SK-N-SH (cell line): Measurements from ENCODE around the gene CHSY1. TPM values are rescaled to one million over a fixed set of nuclear protein-coding genes. Genes with fewer than 3 reads are reported as not detected.
A peak's percentile ranks its signal among the peaks of the same experiment; 100 is the strongest.

ENCODE experiments used
- CTCF ChIA-PET: fragments of 300-600, 350-600 bp; formaldehyde crosslinking; extraction: SDS; loops from one replicate; lab custom pipeline; 2021; lab: Yijun Ruan, JAX
- POLR2A ChIA-PET: fragments of 350-600 bp; sonication (Branson Sonifier 250); formaldehyde crosslinking; extraction: SDS; loops from one replicate; lab custom pipeline; 2020; ENCODE audit warnings: antibody characterized with exemption, inconsistent platforms; lab: Yijun Ruan, JAX
- DNase-seq: peaks from one replicate; pipeline ENCODE4 v3.0.0; 2012
- H2AFZ ChIP-seq: fragments of 200-600 bp; sonication (generic); 2 replicates; pipeline ENCODE4 v1.8.1; 2016; ENCODE audit warnings: antibody characterized with exemption, mild to moderate bottlenecking, low read depth
- H3F3A ChIP-seq: fragments of 200-600 bp; sonication (generic); replicated peaks from 2 replicates; pipeline ENCODE3; 2016; ENCODE audit warnings: antibody characterized with exemption, mild to moderate bottlenecking; ENCODE audit not compliant: insufficient read depth
- H3K27ac ChIP-seq, 2 experiments: fragments of 200-500 bp in 1 of 2; fragments of 200-600 bp in 1 of 2; sonication (Bioruptor generic) in 1 of 2; sonication (generic), shearing (Covaris generic) in 1 of 2; 2 replicates each; pipeline versions ENCODE4 v1.5.1 to v1.6.1; 2014 to 2016; ENCODE audit warnings: low read depth in 2 of 2, inconsistent platforms in 1 of 2, low read length in 1 of 2, mild to moderate bottlenecking in 1 of 2, mixed read lengths in 1 of 2
- H3K27me3 ChIP-seq: fragments of 200-600 bp; sonication (generic), shearing (Covaris generic); 2 replicates; pipeline ENCODE4 v1.6.1; 2016; ENCODE audit warnings: mixed run types; ENCODE audit not compliant: insufficient read depth
- H3K36me3 ChIP-seq, 2 experiments: fragments of 200-500 bp in 1 of 2; fragments of 200-600 bp in 1 of 2; sonication (Bioruptor generic) in 1 of 2; sonication (generic) in 1 of 2; replicated peaks in 1 of 2; 2 replicates each; pipeline versions ENCODE3 to v1.5.1; 2014 to 2016; ENCODE audit warnings: low read length in 1 of 2, mild to moderate bottlenecking in 1 of 2; ENCODE audit not compliant: insufficient read depth in 2 of 2, control insufficient read depth in 1 of 2
- H3K4me1 ChIP-seq, 2 experiments: fragments of 200-500 bp in 1 of 2; fragments of 200-600 bp in 1 of 2; sonication (Bioruptor generic) in 1 of 2; sonication (generic), shearing (Covaris generic) in 1 of 2; 2 replicates each; pipeline versions ENCODE4 v1.5.1 to v1.6.1; 2014 to 2016; ENCODE audit warnings: low read depth in 1 of 2, low read length in 1 of 2, mixed run types in 1 of 2; ENCODE audit not compliant: insufficient read depth in 2 of 2, control insufficient read depth in 1 of 2
- H3K4me2 ChIP-seq: fragments of 200-600 bp; sonication (generic), shearing (Covaris generic); 2 replicates; pipeline ENCODE4 v1.6.1; 2017; ENCODE audit warnings: mixed run types
- H3K4me3 ChIP-seq, 2 experiments: fragments of 200-500 bp in 1 of 2; fragments of 200-600 bp in 1 of 2; sonication (Bioruptor generic) in 1 of 2; sonication (generic), shearing (Covaris generic) in 1 of 2; 2 replicates each; pipeline versions ENCODE4 v1.5.1 to v1.8.1; 2014 to 2016; ENCODE audit warnings: low read depth in 2 of 2, inconsistent platforms in 1 of 2, low read length in 1 of 2, mild to moderate bottlenecking in 1 of 2, mixed read lengths in 1 of 2, moderate library complexity in 1 of 2
- H3K79me2 ChIP-seq: fragments of 200-600 bp; sonication (generic); 2 replicates; pipeline ENCODE4 v1.8.1; 2017; ENCODE audit warnings: mild to moderate bottlenecking; ENCODE audit not compliant: insufficient read depth
- H3K9ac ChIP-seq: fragments of 200-600 bp; sonication (generic); 2 replicates; pipeline ENCODE4 v1.6.1; 2017; ENCODE audit warnings: mixed run types
- H3K9me2 ChIP-seq: fragments of 200-600 bp; sonication (generic); 2 replicates; pipeline ENCODE4 v1.6.1; 2017; ENCODE audit warnings: mixed run types
- H3K9me3 ChIP-seq: fragments of 200-600 bp; sonication (generic); 2 replicates; pipeline ENCODE4 v1.6.1; 2017; ENCODE audit warnings: mixed run types, mild to moderate bottlenecking, moderate library complexity
- H4K20me1 ChIP-seq: fragments of 200-600 bp; sonication (generic); 2 replicates; pipeline ENCODE4 v1.6.1; 2017; ENCODE audit warnings: mild to moderate bottlenecking, mixed run types; ENCODE audit not compliant: insufficient read depth
- CTCF ChIP-seq: fragments of 200-600 bp; sonication (generic); IDR thresholded peaks from 2 replicates; pipeline ENCODE4 v1.6.1; 2017; ENCODE audit warnings: antibody characterized with exemption, mild to moderate bottlenecking, moderate library complexity
- ELF1 ChIP-seq: IDR thresholded peaks from 2 replicates; pipeline ENCODE4 v1.4.0; 2012
- FOXJ3 ChIP-seq: sonication (generic); formaldehyde crosslinking; IDR thresholded peaks from 2 replicates; pipeline ENCODE4 v1.5.1; 2020; ENCODE audit warnings: mild to moderate bottlenecking, missing genetic modification reagents
- REST ChIP-seq: IDR thresholded peaks from 2 replicates; pipeline ENCODE4 v1.6.1; 2012; ENCODE audit warnings: mild to moderate bottlenecking, low read depth, low read length, moderate library complexity
- SIN3A ChIP-seq: IDR thresholded peaks from 2 replicates; pipeline ENCODE4 v1.6.1; 2012; ENCODE audit warnings: low read depth, mild to moderate bottlenecking, low read length, moderate library complexity, borderline replicate concordance
- YY1 ChIP-seq: IDR thresholded peaks from 2 replicates; pipeline ENCODE4 v1.4.0; 2012; ENCODE audit warnings: low read depth, mild to moderate bottlenecking
- WGBS: methylation state at CpG from one replicate; pipeline ENCODE4 v1.1.6; 2017; ENCODE audit warnings: low lambda C conversion rate; 5-methylcytosine and 5-hydroxymethylcytosine counted together
- polyA plus RNA-seq, 3 experiments: library from polyadenylated mRNA; depleted of rRNA; stranded (reverse); fragments of >200 nt; gene quantifications; 2 replicates each; pipeline ENCODE4 v1.2.3, GENCODE V29; 2012

The CHSY1 gene
- polyA plus RNA-seq, 1 of the 3 experiments (the other 2 are of a cell fraction): 15.7 TPM

DNA sequence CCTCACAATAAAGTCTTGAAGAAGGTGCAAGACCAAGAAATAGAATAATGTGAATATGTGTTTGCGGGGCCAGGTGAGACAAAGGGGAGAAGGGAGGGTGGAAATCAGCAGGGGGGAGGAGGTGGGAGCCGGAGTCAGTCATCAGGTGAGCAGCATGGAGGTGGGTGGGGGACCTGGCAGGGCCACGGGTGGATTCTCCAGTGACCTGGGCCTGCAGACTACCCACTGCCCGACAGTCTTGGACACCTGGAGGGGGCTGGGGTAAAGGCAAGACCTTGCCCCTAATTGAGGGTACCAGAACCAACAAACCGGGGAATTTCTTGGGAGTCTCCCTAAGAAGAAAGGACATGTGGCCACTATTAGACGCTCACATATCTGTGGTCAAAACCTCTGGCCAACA, 95.8 kb downstream of the CHSY1 start:
- H3K4me1 ChIP-seq: peaks cover 0 to 14% of the 10 kb centered on the region in 2 experiments; a peak in 2 of 4 replicates
- H3K4me3 ChIP-seq: no peak overlapping the region
- ChIA-PET POLR2A (no interaction called here), CTCF (interaction anchor here (1.5 kb wide), 1 partner anchor 11 kb away, joined by 3 read pairs; no protein-coding TSS in a partner anchor)
- no peaks in the 10 kb centered on the region for H3K27me3 ChIP-seq
- H3K79me2 ChIP-seq: no peaks in the 10 kb centered on the region
- H3K36me3 ChIP-seq: no peaks in the 10 kb centered on the region
- no peaks in the 10 kb centered on the region for H3F3A ChIP-seq
- 84% methylated on average over 6 of the region's 6 CpGs for WGBS
- no peak overlapping the region for H2AFZ ChIP-seq
- no peak overlapping the region for H3K9ac ChIP-seq
- DNase-seq: no peak
- no peak overlapping the region for H3K27ac ChIP-seq
- TF ChIP-seq FOXJ3 (no peak), ELF1 (no peak)
- TF ChIP-seq, all 33 proteins: peak for 0
- Histone ChIP-seq H3K9me2 (no peaks in the 10 kb centered on the region), H4K20me1 (no peaks in the 10 kb centered on the region), H3K9me3 (no peaks in the 10 kb centered on the region), H3K4me2 (no peak overlapping the region)

- H3K9me3 ChIP-seq: no peaks in the 10 kb centered on the region
- H3K9ac ChIP-seq: no peak overlapping the region
- CTCF ChIA-PET: interaction anchor here (1.0 to 1.9 kb wide), 2 partner anchors 13 to 30 kb away, joined by 3 to 8 read pairs; no protein-coding TSS in a partner anchor
- no peak overlapping the region for H3K4me2 ChIP-seq
- H3K4me1 ChIP-seq: peaks cover 0 to 25% of the 10 kb centered on the region in 2 experiments; a peak in 2 of 4 replicates
- DNase-seq: no peak
- no peak overlapping the region for H3K27ac ChIP-seq
- TF ChIP-seq REST (no peak), SIN3A (no peak)
- TF ChIP-seq, all 33 proteins: peak for 0
- POLR2A ChIA-PET: no interaction called here
- Histone ChIP-seq H3F3A (no peaks in the 10 kb centered on the region), H3K9me2 (no peaks in the 10 kb centered on the region), H3K79me2 (no peaks in the 10 kb centered on the region), H4K20me1 (no peaks in the 10 kb centered on the region), H3K4me3 (no peak overlapping the region), H2AFZ (no peak overlapping the region), H3K36me3 (no peaks in the 10 kb centered on the region), H3K27me3 (no peaks in the 10 kb centered on the region)
- 93% methylated on average over 19 of the region's 19 CpGs for WGBS
These were observed 97.8 kb downstream of the CHSY1 start for GRCh38 chr15:101153801-101154656.

- Histone ChIP-seq H3K4me3 (no peak overlapping the region), H3F3A (no peaks in the 10 kb centered on the region), H3K9me2 (no peaks in the 10 kb centered on the region), H3K4me1 (peaks cover 0 to 34% of the 10 kb centered on the region in 2 experiments; a peak in 2 of 4 replicates), H3K27ac (no peak overlapping the region), H3K9me3 (no peaks in the 10 kb centered on the region), H3K27me3 (no peaks in the 10 kb centered on the region), H2AFZ (no peak overlapping the region), H3K36me3 (no peaks in the 10 kb centered on the region), H3K79me2 (no peaks in the 10 kb centered on the region), H4K20me1 (no peaks in the 10 kb centered on the region), H3K9ac (no peak overlapping the region), H3K4me2 (no peak overlapping the region)
- ChIA-PET CTCF (interaction anchor here (1.9 kb wide), 1 partner anchor 14 kb away, joined by 8 read pairs; no protein-coding TSS in a partner anchor), POLR2A (no interaction called here)
- DNase-seq: no peak
- TF ChIP-seq YY1 (no peak), CTCF (peak; percentile 42; the same call in 1 of the 2 replicates)
- WGBS: 92% methylated on average over 7 of the region's 10 CpGs
These were observed 98.9 kb downstream of the CHSY1 start for GRCh38 chr15:101152914-101153313.
